Left lung (tissue), 10 donors: ENCODE measurements around the gene GLRA1. TPM values are rescaled to one million over a fixed set of nuclear protein-coding genes. Genes with fewer than 3 reads are reported as not detected.

ENCODE experiments used
- ATAC-seq: fragments of 200-7000 bp; cut with Tn5 transposase; one replicate; pipeline ENCODE4 v1.9.1; 2020; ENCODE audit warnings: moderate library complexity
- DNase-seq, 4 donors: peaks; one replicate each; pipeline ENCODE4 v3.0.0-alpha.2; 2013 to 2020
- H3K27ac ChIP-seq, 2 donors: fragments of 200-600 bp; sonication (generic) in 1 of 2; one replicate each; pipeline versions ENCODE4 v1.5.0 to v1.8.0; 2020 to 2021
- H3K27me3 ChIP-seq, 2 donors: fragments of 200-600 bp; sonication (generic) in 1 of 2; one replicate each; pipeline versions ENCODE4 v1.5.0 to v1.8.0; 2020 to 2021
- H3K36me3 ChIP-seq, 2 donors: fragments of 200-600 bp; sonication (generic) in 1 of 2; one replicate each; pipeline versions ENCODE4 v1.5.0 to v1.8.0; 2020 to 2021
- H3K4me1 ChIP-seq, 2 donors: fragments of 200-600 bp; one replicate each; pipeline ENCODE4 v1.8.0; 2021
- H3K4me3 ChIP-seq, 2 donors: fragments of 200-600 bp; sonication (generic) in 1 of 2; one replicate each; pipeline versions ENCODE4 v1.5.0 to v1.8.0; 2020 to 2021; ENCODE audit warnings: mild to moderate bottlenecking in 1 of 2
- H3K9me3 ChIP-seq, 2 donors: fragments of 200-600 bp; sonication (generic) in 1 of 2; one replicate each; pipeline versions ENCODE4 v1.5.0 to v1.8.0; 2020 to 2021
- CTCF ChIP-seq, 2 donors: fragments of 200-600 bp; sonication (generic) in 1 of 2; IDR thresholded peaks; one replicate each; pipeline versions ENCODE4 v1.5.0 to v1.8.0; 2021; ENCODE audit warnings: antibody characterized with exemption in 2 of 2
- intact Hi-C, 2 donors: fragments of 100-400 bp; cut with DNase I; formaldehyde crosslinking; loops; one replicate each; pipeline versions ENCODE4 v1.11.2 to v1.14.2; 2022
- polyA plus RNA-seq, 6 donors: library from polyadenylated mRNA; unstranded; fragments of 120-200 nt; gene quantifications; one replicate each; pipeline ENCODE4 v1.2.1, GENCODE V29; 2013; ENCODE audit not compliant: insufficient read length in 6 of 6
- total RNA-seq, 2 donors: library from RNA; stranded (reverse); fragmentation: NEBNext Ultra II Directional; extraction: Animal tissue kit (Norgen Biotek cat#: 25700); gene quantifications; one replicate each; pipeline ENCODE4 v1.2.1, GENCODE V29; 2021
- donor health status: DM: no; HTN: yes; CAD: no.
- donor health status: DM: no; HTN: no; CAD: no.

The GLRA1 gene
- total and polyA plus RNA-seq, 8 donors, result 0.08 to 0.10 TPM; not detected in 6

- no peak overlapping the region for H3K4me3 ChIP-seq
- peaks cover 0 to 4% of the 10 kb centered on the region in 2 donors for H3K27me3 ChIP-seq
- no peaks in the 10 kb centered on the region for H3K9me3 ChIP-seq
- H3K27ac ChIP-seq, result no peak overlapping the region
- H3K36me3 ChIP-seq, result no peaks in the 10 kb centered on the region
- ATAC-seq (no peak), DNase-seq (no peak)
- intact Hi-C loops, result no loop called here
- no peaks in the 10 kb centered on the region for H3K4me1 ChIP-seq
- TF ChIP-seq CTCF (IDR thresholded peaks at IDR 0.05), result no peak
Observed at GRCh38 chr5:151904127-151904526, 20.5 kb downstream of the GLRA1 start.

- no peak for DNase-seq
- TF ChIP-seq CTCF (IDR thresholded peaks at IDR 0.05), result no peak
- no peak overlapping the region for H3K27ac ChIP-seq
- no peak overlapping the region for H3K4me3 ChIP-seq
- no peak for ATAC-seq
- no peaks in the 10 kb centered on the region for H3K9me3 ChIP-seq
- intact Hi-C loops, result no loop called here
- peaks cover 0 to 4% of the 10 kb centered on the region in 2 donors for H3K27me3 ChIP-seq
- H3K36me3 ChIP-seq, result no peaks in the 10 kb centered on the region
- no peaks in the 10 kb centered on the region for H3K4me1 ChIP-seq
Observed at GRCh38 chr5:151903243-151903653, 21.4 kb downstream of the GLRA1 start.

- Histone ChIP-seq H3K9me3 (no peaks in the 10 kb centered on the region), H3K4me1 (no peaks in the 10 kb centered on the region), H3K4me3 (no peak overlapping the region), H3K36me3 (no peaks in the 10 kb centered on the region), H3K27me3 (peaks cover 0 to 4% of the 10 kb centered on the region in 2 donors), H3K27ac (no peak overlapping the region)
- DNase-seq (no peak), ATAC-seq (no peak)
- no peak for TF ChIP-seq CTCF (IDR thresholded peaks at IDR 0.05)
- intact Hi-C loops, result no loop called here
Observed at GRCh38 chr5:151902215-151902614, 22.4 kb downstream of the GLRA1 start.

- intact Hi-C loops, result no loop called here
- peaks cover 0 to 4% of the 10 kb centered on the region in 2 donors for H3K27me3 ChIP-seq
- TF ChIP-seq CTCF (IDR thresholded peaks at IDR 0.05), result no peak
- no peaks in the 10 kb centered on the region for H3K36me3 ChIP-seq
- DNase-seq, result no peak
- no peak overlapping the region for H3K27ac ChIP-seq
- H3K4me1 ChIP-seq, result no peaks in the 10 kb centered on the region
- no peak for ATAC-seq
- H3K9me3 ChIP-seq, result no peaks in the 10 kb centered on the region
- no peak overlapping the region for H3K4me3 ChIP-seq
Observed at GRCh38 chr5:151901611-151902010, 23.0 kb downstream of the GLRA1 start.

- intact Hi-C loops, result no loop called here
- H3K27me3 ChIP-seq, result peaks cover 0 to 4% of the 10 kb centered on the region in 2 donors
- no peak overlapping the region for H3K27ac ChIP-seq
- no peaks in the 10 kb centered on the region for H3K4me1 ChIP-seq
- no peaks in the 10 kb centered on the region for H3K9me3 ChIP-seq
- TF ChIP-seq CTCF (IDR thresholded peaks at IDR 0.05), result no peak
- no peaks in the 10 kb centered on the region for H3K36me3 ChIP-seq
- ATAC-seq (no peak), DNase-seq (peak in 1 of 4 donors; percentile 15)
- no peak overlapping the region for H3K4me3 ChIP-seq
Observed at GRCh38 chr5:151900891-151901290, 23.8 kb downstream of the GLRA1 start.
